ENCODE results near the gene ZNF805. TPM values are rescaled to one million over a fixed set of nuclear protein-coding genes. Genes with fewer than 3 reads are reported as not detected.
"Not testable (repeated sequence)": the region's sequence is repeated elsewhere in the genome, so short reads cannot be mapped to it uniquely, and the experiment has no call there.

The ZNF805 gene
- total and polyA plus RNA-seq, 12 donors = 0.84 to 29.7 (median 18.6) TPM

DNA sequence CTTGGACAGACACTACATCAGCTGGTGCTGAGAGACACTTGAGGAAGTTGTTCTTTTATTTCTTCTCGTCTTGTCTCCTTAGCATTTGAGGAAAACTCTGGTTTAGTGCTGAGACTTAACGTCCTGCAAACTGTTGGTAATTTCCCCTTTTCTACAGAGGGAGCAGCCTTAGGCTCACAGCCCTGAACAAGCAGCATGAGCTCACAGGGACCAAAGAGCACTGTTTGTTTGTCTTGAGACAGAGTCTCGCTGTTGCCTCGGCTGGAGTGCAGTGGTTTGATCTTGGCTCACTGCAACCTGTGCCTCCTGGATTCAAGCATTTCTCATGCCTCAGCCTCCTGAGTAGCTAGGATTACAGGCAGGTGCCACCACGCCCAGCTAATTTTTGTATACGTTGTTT, 5.5 kb downstream of the ZNF805 start:
- DNase-seq = no peak

DNA sequence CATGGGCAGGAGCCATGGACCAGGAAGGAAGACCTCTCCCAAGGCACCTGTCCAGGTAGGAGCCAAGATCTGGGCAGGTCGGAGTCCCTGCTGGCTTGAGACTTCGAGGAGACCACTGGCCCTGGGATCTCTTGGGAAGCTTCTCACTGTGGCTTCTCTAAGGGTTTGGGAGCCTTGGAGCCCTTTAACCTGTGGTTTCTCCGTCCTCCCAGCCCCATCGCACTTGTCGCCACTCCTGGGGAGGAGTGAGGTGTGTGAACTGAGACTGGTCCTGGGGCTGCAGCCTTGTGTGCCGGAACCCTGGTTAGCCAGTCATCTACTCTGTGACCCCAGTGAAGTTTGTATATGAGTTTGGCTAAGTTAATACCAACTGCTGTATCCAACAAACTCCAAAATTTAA, 8.2 kb downstream of the ZNF805 start:
- intact Hi-C loops (cut with DNase I) = no loop called here
- Histone ChIP-seq H3K27ac (no peak overlapping the region), H3K27me3 (no peaks in the 10 kb centered on the region), H3K4me1 (replicated peaks in 1 of 2) (no peaks in the 10 kb centered on the region), H3K9me3 (replicated peaks in 1 of 3) (no peaks in the 10 kb centered on the region), H3K36me3 (replicated peaks in 1 of 2) (peaks cover 0 to 65% of the 10 kb centered on the region in 2 donors), H3K4me3 (no peak overlapping the region)
- TF ChIP-seq POLR2A (IDR thresholded peaks at IDR 0.05) = no peak
- TF ChIP-seq, protein P1, sequence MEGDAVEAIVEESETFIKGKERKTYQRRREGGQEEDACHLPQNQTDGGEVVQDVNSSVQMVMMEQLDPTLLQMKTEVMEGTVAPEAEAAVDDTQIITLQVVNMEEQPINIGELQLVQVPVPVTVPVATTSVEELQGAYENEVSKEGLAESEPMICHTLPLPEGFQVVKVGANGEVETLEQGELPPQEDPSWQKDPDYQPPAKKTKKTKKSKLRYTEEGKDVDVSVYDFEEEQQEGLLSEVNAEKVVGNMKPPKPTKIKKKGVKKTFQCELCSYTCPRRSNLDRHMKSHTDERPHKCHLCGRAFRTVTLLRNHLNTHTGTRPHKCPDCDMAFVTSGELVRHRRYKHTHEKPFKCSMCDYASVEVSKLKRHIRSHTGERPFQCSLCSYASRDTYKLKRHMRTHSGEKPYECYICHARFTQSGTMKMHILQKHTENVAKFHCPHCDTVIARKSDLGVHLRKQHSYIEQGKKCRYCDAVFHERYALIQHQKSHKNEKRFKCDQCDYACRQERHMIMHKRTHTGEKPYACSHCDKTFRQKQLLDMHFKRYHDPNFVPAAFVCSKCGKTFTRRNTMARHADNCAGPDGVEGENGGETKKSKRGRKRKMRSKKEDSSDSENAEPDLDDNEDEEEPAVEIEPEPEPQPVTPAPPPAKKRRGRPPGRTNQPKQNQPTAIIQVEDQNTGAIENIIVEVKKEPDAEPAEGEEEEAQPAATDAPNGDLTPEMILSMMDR (IDR thresholded peaks at IDR 0.05) = no peak
- 80 to 97% (median 93%) methylated on average over 5 to 6 of the region's 6 CpGs for WGBS, 4 donors
- DNase-seq = no peak

More for the DNA sequence above, 5.5 kb downstream of the ZNF805 start:
- no peak overlapping the region for H3K27ac ChIP-seq
- no peak for TF ChIP-seq POLR2A (IDR thresholded peaks at IDR 0.05)
- TF ChIP-seq, protein P1 (IDR thresholded peaks at IDR 0.05) = no peak
- WGBS, 4 donors = 86 to 90% (median 88%) methylated on average over 6 of the region's 6 CpGs
- H3K9me3 ChIP-seq (replicated peaks in 1 of 3) = no peaks in the 10 kb centered on the region
- peaks cover 12 to 24% of the 10 kb centered on the region in 2 donors for H3K4me1 ChIP-seq (replicated peaks in 1 of 2)
- H3K4me3 ChIP-seq = no peak overlapping the region
- H3K27me3 ChIP-seq = no peaks in the 10 kb centered on the region
- intact Hi-C loops (cut with DNase I) = no loop called here
- H3K36me3 ChIP-seq (replicated peaks in 1 of 2) = peaks cover 0 to 51% of the 10 kb centered on the region in 2 donors

DNA sequence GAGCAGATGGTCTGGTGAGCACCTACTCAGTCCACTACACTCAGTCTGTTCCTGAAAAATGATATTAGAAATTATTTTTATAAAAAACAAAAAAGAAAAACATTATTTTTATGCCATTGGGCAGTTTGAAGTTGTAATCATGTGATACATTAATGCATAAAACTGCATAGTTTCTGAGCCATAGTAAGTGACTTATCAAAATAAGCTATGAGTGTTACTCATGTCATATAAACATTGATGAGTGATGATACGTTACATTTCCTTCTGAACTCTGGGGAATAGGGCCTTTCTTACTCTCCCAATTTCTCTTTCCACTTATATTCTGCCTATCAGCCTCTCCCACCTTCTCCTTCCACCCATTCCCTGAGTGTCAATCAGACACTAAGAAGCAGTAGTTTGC, 8.9 kb downstream of the ZNF805 start:
- no peak for DNase-seq
- Histone ChIP-seq H3K4me1 (replicated peaks in 1 of 2) (no peaks in the 10 kb centered on the region), H3K9me3 (replicated peaks in 1 of 3) (no peaks in the 10 kb centered on the region), H3K4me3 (no peak overlapping the region), H3K27ac (no peak overlapping the region), H3K36me3 (replicated peaks in 1 of 2) (peaks cover 0 to 65% of the 10 kb centered on the region in 2 donors), H3K27me3 (no peaks in the 10 kb centered on the region)
- WGBS, 4 donors = 87 to 100% (median 95%) methylated on average over 1 of the region's 1 CpG
- intact Hi-C loops (cut with DNase I) = no loop called here
- no peak for TF ChIP-seq POLR2A (IDR thresholded peaks at IDR 0.05)
- TF ChIP-seq, protein P1 (IDR thresholded peaks at IDR 0.05) = no peak

DNA sequence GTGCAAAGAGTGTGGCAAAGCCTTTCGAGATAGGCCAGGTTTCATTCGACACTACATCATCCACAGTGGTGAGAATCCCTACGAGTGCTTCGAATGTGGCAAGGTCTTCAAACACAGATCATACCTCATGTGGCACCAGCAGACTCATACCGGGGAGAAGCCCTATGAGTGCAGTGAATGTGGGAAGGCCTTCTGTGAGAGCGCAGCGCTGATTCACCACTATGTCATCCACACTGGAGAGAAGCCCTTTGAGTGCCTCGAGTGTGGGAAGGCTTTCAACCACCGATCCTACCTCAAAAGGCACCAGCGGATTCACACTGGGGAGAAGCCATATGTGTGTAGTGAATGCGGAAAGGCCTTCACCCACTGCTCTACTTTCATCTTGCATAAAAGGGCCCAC, 13.3 kb downstream of the ZNF805 start:
- H3K27ac ChIP-seq; H3K27me3 ChIP-seq; intact Hi-C loops (cut with DNase I); H3K4me1 ChIP-seq (replicated peaks in 1 of 2); H3K9me3 ChIP-seq (replicated peaks in 1 of 3); H3K4me3 ChIP-seq: not testable (repeated sequence)
- 91 to 96% (median 94%) methylated on average over 7 to 11 of the region's 11 CpGs for WGBS, 4 donors
- peaks cover 0 to 33% of the 10 kb centered on the region in 2 donors for H3K36me3 ChIP-seq (replicated peaks in 1 of 2)
- DNase-seq = peak in 1 of 7 donors; percentile 4

DNA sequence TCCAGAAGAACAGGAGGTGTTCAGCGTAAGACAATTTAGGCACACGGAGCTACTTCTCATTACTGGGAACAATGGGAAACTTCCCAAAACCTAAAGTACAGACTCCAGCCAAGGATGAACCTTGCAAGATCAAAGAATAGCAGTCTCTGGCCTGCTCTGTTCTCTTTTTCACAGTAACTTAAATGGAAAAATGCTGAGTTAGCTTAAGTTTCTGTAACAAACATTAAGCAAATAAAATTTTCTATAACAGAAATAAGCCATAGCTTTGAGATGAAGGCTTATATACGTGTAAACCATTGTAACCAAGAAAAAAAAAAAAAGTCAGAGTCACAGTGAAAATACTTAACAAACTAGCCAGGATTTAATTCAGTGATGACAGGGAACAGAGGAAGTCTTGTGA, 21.6 kb downstream of the ZNF805 start:
- intact Hi-C loops (cut with DNase I) = no loop called here
- Histone ChIP-seq H3K4me3 (no peak overlapping the region), H3K9me3 (replicated peaks in 1 of 3) (no peaks in the 10 kb centered on the region), H3K4me1 (replicated peaks in 1 of 2) (no peaks in the 10 kb centered on the region), H3K27me3 (no peaks in the 10 kb centered on the region), H3K36me3 (replicated peaks in 1 of 2) (no peaks in the 10 kb centered on the region), H3K27ac (no peak overlapping the region)
- TF ChIP-seq POLR2A (IDR thresholded peaks at IDR 0.05) = no peak
- 89 to 95% (median 89%) methylated on average over 3 of the region's 3 CpGs for WGBS, 4 donors
- DNase-seq = no peak
